C4-2B (cell line): ENCODE measurements around the gene CD180.
"Not testable (repeated sequence)": the region's sequence is repeated elsewhere in the genome, so short reads cannot be mapped to it uniquely, and the experiment has no call there.

Experiments
- H3K27ac ChIP-seq: fragments of 450-650 bp; 2 replicates; pipeline ENCODE4 v1.5.1; 2017
- ZFX ChIP-seq: fragments of 450-650 bp; IDR thresholded peaks from 2 replicates; pipeline ENCODE4 v1.6.1; 2017
- TF ChIP-seq, protein P1 (sequence below): fragments of 450-650 bp; conservative IDR thresholded peaks from 2 replicates; pipeline ENCODE4 v1.5.1; 2017; ENCODE audit warnings: mild to moderate bottlenecking

CD180 gene

GRCh38 chr5:67179697-67180361 is 16.8 kb downstream of the CD180 start:
- TF ChIP-seq, protein P1, sequence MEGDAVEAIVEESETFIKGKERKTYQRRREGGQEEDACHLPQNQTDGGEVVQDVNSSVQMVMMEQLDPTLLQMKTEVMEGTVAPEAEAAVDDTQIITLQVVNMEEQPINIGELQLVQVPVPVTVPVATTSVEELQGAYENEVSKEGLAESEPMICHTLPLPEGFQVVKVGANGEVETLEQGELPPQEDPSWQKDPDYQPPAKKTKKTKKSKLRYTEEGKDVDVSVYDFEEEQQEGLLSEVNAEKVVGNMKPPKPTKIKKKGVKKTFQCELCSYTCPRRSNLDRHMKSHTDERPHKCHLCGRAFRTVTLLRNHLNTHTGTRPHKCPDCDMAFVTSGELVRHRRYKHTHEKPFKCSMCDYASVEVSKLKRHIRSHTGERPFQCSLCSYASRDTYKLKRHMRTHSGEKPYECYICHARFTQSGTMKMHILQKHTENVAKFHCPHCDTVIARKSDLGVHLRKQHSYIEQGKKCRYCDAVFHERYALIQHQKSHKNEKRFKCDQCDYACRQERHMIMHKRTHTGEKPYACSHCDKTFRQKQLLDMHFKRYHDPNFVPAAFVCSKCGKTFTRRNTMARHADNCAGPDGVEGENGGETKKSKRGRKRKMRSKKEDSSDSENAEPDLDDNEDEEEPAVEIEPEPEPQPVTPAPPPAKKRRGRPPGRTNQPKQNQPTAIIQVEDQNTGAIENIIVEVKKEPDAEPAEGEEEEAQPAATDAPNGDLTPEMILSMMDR, result no peak
- no peak for TF ChIP-seq ZFX
- H3K27ac ChIP-seq, result no peak overlapping the region

GRCh38 chr5:67178966-67179365 is 17.6 kb downstream of the CD180 start:
- H3K27ac ChIP-seq, result no peak overlapping the region

GRCh38 chr5:67178085-67178484 is 18.5 kb downstream of the CD180 start:
- TF ChIP-seq, protein P1, result no peak
- TF ChIP-seq ZFX, result no peak
- no peak overlapping the region for H3K27ac ChIP-seq

More at GRCh38 chr5:67178966-67179365, 17.6 kb downstream of the CD180 start:
- TF ChIP-seq, protein P1, result no peak
- TF ChIP-seq ZFX, result no peak

DNA sequence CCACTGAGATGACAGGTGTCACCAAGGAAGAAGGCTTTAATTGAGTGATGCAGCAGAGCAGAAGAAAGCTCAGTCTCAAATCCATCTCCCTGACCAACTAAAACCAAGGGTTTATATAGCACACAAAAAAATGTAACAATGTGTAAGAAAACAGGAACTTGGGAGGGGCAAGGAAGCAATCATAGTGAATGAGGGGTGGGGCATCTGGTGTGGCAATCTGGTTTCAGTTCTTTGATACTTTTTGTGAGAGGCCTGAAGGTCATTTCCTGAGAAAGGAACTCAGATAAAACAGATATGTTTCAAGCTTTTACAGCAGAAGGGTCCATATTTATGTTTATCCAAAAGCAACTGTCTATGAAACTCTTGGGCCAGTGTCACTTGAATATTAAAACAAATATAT is 19.7 kb downstream of the CD180 start:
- TF ChIP-seq, protein P1, result no peak
- TF ChIP-seq ZFX, result no peak
- H3K27ac ChIP-seq, result no peak overlapping the region

DNA sequence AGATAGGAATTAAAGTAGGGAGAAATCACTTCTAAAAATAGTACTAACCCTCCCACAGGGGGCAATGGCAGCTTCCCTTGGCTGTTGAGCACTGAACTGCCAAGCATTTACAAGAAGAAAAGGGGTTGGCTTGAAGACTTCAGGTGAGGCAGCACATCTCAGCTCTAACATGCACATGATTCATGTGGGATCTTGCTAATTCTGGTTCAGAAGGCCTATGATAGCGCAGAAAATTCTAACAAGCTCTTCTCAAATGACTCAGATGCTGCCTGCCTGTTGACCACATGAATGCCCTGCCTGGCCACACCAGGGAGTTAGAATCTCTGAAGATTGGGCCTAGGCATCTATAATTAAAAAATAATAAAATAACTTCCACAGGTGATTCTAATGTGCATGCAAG is 22.6 kb downstream of the CD180 start:
- no peak overlapping the region for H3K27ac ChIP-seq
- no peak for TF ChIP-seq ZFX
- TF ChIP-seq, protein P1, result no peak

- H3K27ac ChIP-seq, result not testable (repeated sequence)
These were observed 23.2 kb downstream of the CD180 start for GRCh38 chr5:67173351-67173750.

DNA sequence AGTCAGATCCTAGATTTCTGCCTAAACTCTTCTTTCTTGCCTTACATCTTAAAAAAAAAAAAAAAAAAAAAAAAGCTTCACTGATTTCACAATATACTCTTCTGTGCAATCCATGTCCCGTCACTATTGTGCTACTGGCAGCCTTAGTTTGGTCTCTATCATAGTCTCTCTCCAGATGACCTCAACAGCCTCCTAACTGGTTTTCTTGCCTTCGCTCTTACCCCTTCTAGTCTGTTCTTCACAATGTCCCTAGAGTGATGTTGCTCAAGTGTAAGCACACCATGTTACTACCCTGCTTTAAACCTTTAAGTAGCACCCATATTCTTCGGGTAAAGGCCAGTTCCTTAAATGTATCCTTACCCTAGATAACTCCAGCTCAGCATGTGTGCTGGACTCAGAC is 25.8 kb downstream of the CD180 start:
- H3K27ac ChIP-seq, result no peak overlapping the region
- TF ChIP-seq, protein P1, result no peak
- TF ChIP-seq ZFX, result no peak

DNA sequence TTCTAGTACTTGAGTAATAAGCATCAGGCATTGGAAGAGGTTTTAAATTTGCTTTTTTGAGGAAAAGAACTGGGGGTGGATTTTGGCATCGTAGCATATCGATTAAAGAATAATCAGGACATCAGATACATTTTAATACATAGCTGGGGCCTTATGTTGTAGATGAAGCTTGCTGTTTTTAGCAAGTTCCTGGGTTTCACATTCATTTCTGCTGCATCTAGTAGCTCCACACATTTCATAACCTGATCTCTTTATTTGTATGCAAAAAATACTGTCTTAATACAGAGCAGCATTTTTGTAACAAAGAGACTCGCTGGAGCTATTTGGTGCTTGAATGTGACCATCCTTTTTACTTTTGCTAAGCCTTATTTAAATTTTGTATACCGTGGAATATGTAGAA is 28.5 kb downstream of the CD180 start:
- TF ChIP-seq, protein P1, result no peak
- no peak for TF ChIP-seq ZFX
- no peak overlapping the region for H3K27ac ChIP-seq
